Measurements from ENCODE around the gene PLXNB1. TPM values are rescaled to one million over a fixed set of nuclear protein-coding genes. Genes with fewer than 3 reads are reported as not detected.

PLXNB1 gene
- total RNA-seq, 5 donors from 2014 or later (not counting 1 experiment from before 2014, with no cell fraction given) = 2.5 to 6.9 (median 5.9) TPM

- Histone ChIP-seq H3K4me3 (ENCODE audit: control insufficient read depth in 1 of 2, extremely low read depth in 1 of 2, low read length in 1 of 2) (no peak overlapping the region), H3K36me3 (ENCODE audit: control insufficient read depth in 2 of 2, extremely low read depth in 1 of 2, insufficient read depth in 1 of 2, low read length in 1 of 2) (peaks cover 6 to 15% of the 10 kb centered on the region in 2 donors), H3K27ac (ENCODE audit: low read length) (no peak overlapping the region), H3K4me1 (ENCODE audit: control insufficient read depth in 1 of 2, extremely low read depth in 1 of 2, insufficient read depth in 2 of 2, low read length in 2 of 2) (peaks cover 0 to 42% of the 10 kb centered on the region in 2 experiments), H3K27me3 (replicated peaks in 1 of 2; ENCODE audit: control insufficient read depth in 2 of 2, extremely low read depth in 1 of 2, insufficient read depth in 2 of 2, low read length in 1 of 2) (peaks cover 0 to 15% of the 10 kb centered on the region in 2 experiments), H3K9me3 (no peaks in the 10 kb centered on the region)
- DNase-seq = no peak
- H3K27ac Mint-ChIP-seq = no peak overlapping the region
- CTCF ChIA-PET = interaction anchor here (0.5 to 1.4 kb wide), 3 partner anchors 31 to 575 kb away, joined by 3 to 4 read pairs (median 4); no protein-coding TSS in a partner anchor
- H3K36me3 Mint-ChIP-seq = peaks cover 4% of the 10 kb centered on the region
- no peaks in the 10 kb centered on the region for H3K27me3 Mint-ChIP-seq
- no peak for ATAC-seq (replicated peaks in 1 of 4)
- H3K4me1 Mint-ChIP-seq = peaks cover 22 to 26% (median 23%) of the 10 kb centered on the region in 3 donors
- no peak overlapping the region for H3K4me3 Mint-ChIP-seq
- WGBS (ENCODE audit: insufficient coverage) = 89% methylated on average over 15 of the region's 16 CpGs
- no peaks in the 10 kb centered on the region for H3K9me3 Mint-ChIP-seq
- POLR2A ChIA-PET = interaction anchor here in 1 of 2 donors (0.6 kb wide), 1 partner anchor 295 kb away, joined by 4 read pairs; no protein-coding TSS in a partner anchor
Measured at GRCh38 chr3:48432411-48433371, 2.8 kb upstream of the PLXNB1 start.

- WGBS (ENCODE audit: insufficient coverage) = 94% methylated on average over 7 of the region's 8 CpGs
- no peak for DNase-seq
- Mint-ChIP-seq H3K4me3 (peak overlapping the region; percentile 63 to 83 (median 75)), H3K4me1 (peaks cover 22 to 24% (median 23%) of the 10 kb centered on the region in 3 donors), H3K36me3 (peaks cover 4% of the 10 kb centered on the region), H3K27me3 (no peaks in the 10 kb centered on the region), H3K9me3 (no peaks in the 10 kb centered on the region), H3K27ac (no peak overlapping the region)
- Histone ChIP-seq H3K27me3 (replicated peaks in 1 of 2; ENCODE audit: control insufficient read depth in 2 of 2, extremely low read depth in 1 of 2, insufficient read depth in 2 of 2, low read length in 1 of 2) (peaks cover 0 to 17% of the 10 kb centered on the region in 2 experiments), H3K4me3 (ENCODE audit: control insufficient read depth in 1 of 2, extremely low read depth in 1 of 2, low read length in 1 of 2) (no peak overlapping the region), H3K4me1 (ENCODE audit: control insufficient read depth in 1 of 2, extremely low read depth in 1 of 2, insufficient read depth in 2 of 2, low read length in 2 of 2) (peaks cover 0 to 40% of the 10 kb centered on the region in 2 experiments), H3K9me3 (no peaks in the 10 kb centered on the region), H3K36me3 (ENCODE audit: control insufficient read depth in 2 of 2, extremely low read depth in 1 of 2, insufficient read depth in 1 of 2, low read length in 1 of 2) (peaks cover 6 to 15% of the 10 kb centered on the region in 2 donors), H3K27ac (ENCODE audit: low read length) (no peak overlapping the region)
- no peak for ATAC-seq (replicated peaks in 1 of 4)
- ChIA-PET CTCF (interaction anchor here (0.6 to 1.4 kb wide), 2 partner anchors 31 to 81 kb away, joined by 4 to 5 read pairs; no protein-coding TSS in a partner anchor), POLR2A (no interaction called here)
Measured at GRCh38 chr3:48431224-48432029, 1.5 kb upstream of the PLXNB1 start.

GRCh38 chr3:48430708-48431101 lies 819 bp upstream of the PLXNB1 start:
- Histone ChIP-seq H3K4me3 (ENCODE audit: control insufficient read depth in 1 of 2, extremely low read depth in 1 of 2, low read length in 1 of 2) (no peak overlapping the region), H3K36me3 (ENCODE audit: control insufficient read depth in 2 of 2, extremely low read depth in 1 of 2, insufficient read depth in 1 of 2, low read length in 1 of 2) (peaks cover 6 to 15% of the 10 kb centered on the region in 2 donors), H3K27me3 (replicated peaks in 1 of 2; ENCODE audit: control insufficient read depth in 2 of 2, extremely low read depth in 1 of 2, insufficient read depth in 2 of 2, low read length in 1 of 2) (peaks cover 0 to 19% of the 10 kb centered on the region in 2 experiments), H3K27ac (ENCODE audit: low read length) (no peak overlapping the region), H3K4me1 (ENCODE audit: control insufficient read depth in 1 of 2, extremely low read depth in 1 of 2, insufficient read depth in 2 of 2, low read length in 2 of 2) (peaks cover 0 to 33% of the 10 kb centered on the region in 2 experiments), H3K9me3 (no peaks in the 10 kb centered on the region)
- no peak overlapping the region for H3K27ac Mint-ChIP-seq
- H3K27me3 Mint-ChIP-seq = no peaks in the 10 kb centered on the region
- H3K9me3 Mint-ChIP-seq = no peaks in the 10 kb centered on the region
- DNase-seq = no peak
- peak overlapping the region; percentile 75 to 83 (median 77) for H3K4me3 Mint-ChIP-seq
- ChIA-PET POLR2A (no interaction called here), CTCF (interaction anchor here in 1 of 2 donors (0.6 kb wide), 1 partner anchor 81 kb away, joined by 5 read pairs; no protein-coding TSS in a partner anchor)
- H3K36me3 Mint-ChIP-seq = peaks cover 4% of the 10 kb centered on the region
- peaks cover 22 to 24% (median 23%) of the 10 kb centered on the region in 3 donors for H3K4me1 Mint-ChIP-seq
- ATAC-seq (replicated peaks in 1 of 4) = no peak
- WGBS (ENCODE audit: insufficient coverage) = 67% methylated on average over 1 of the region's 1 CpG

- DNase-seq = peak in 32 of 35 experiments; percentile 23 to 73 (median 45)
- Histone ChIP-seq H3K36me3 (ENCODE audit: control insufficient read depth in 2 of 2, extremely low read depth in 1 of 2, insufficient read depth in 1 of 2, low read length in 1 of 2) (peaks cover 6 to 15% of the 10 kb centered on the region in 2 donors), H3K27ac (ENCODE audit: low read length) (no peak overlapping the region), H3K4me1 (ENCODE audit: control insufficient read depth in 1 of 2, extremely low read depth in 1 of 2, insufficient read depth in 2 of 2, low read length in 2 of 2) (peaks cover 0 to 23% of the 10 kb centered on the region in 2 experiments), H3K4me3 (ENCODE audit: control insufficient read depth in 1 of 2, extremely low read depth in 1 of 2, low read length in 1 of 2) (peak overlapping the region; percentile 51 to 57), H3K9me3 (no peaks in the 10 kb centered on the region), H3K27me3 (replicated peaks in 1 of 2; ENCODE audit: control insufficient read depth in 2 of 2, extremely low read depth in 1 of 2, insufficient read depth in 2 of 2, low read length in 1 of 2) (peaks cover 0 to 19% of the 10 kb centered on the region in 2 experiments)
- peak; percentile 71 to 81 (median 76) for ATAC-seq (replicated peaks in 1 of 4)
- Mint-ChIP-seq H3K4me3 (peak overlapping the region; percentile 75 to 83 (median 77)), H3K27me3 (no peaks in the 10 kb centered on the region), H3K27ac (no peak overlapping the region), H3K36me3 (peaks cover 4% of the 10 kb centered on the region), H3K4me1 (peaks cover 15 to 20% (median 16%) of the 10 kb centered on the region in 3 donors), H3K9me3 (no peaks in the 10 kb centered on the region)
- ChIA-PET POLR2A (interaction anchor here in 1 of 2 donors (0.6 kb wide), 1 partner anchor 67 kb away, joined by 5 read pairs; no protein-coding TSS in a partner anchor), CTCF (no interaction called here)
- WGBS (ENCODE audit: insufficient coverage) = under 1% methylated on average over 86 of the region's 86 CpGs
Measured at GRCh38 chr3:48429317-48429959, 448 bp downstream of the PLXNB1 start.

- CTCF ChIA-PET = no interaction called here
- under 1% methylated on average over 30 of the region's 60 CpGs for WGBS (ENCODE audit: insufficient coverage)
- ATAC-seq (replicated peaks in 1 of 4) (peak; percentile 2 to 67 (median 6)), DNase-seq (peak in 1 of 35 experiments; percentile 16)
- no peaks in the 10 kb centered on the region for H3K9me3 ChIP-seq
- H3K27ac Mint-ChIP-seq = no peak overlapping the region
- H3K4me3 ChIP-seq (ENCODE audit: control insufficient read depth in 1 of 2, extremely low read depth in 1 of 2, low read length in 1 of 2) = peak overlapping the region; percentile 31 to 38
- no peak overlapping the region for H3K27ac ChIP-seq (ENCODE audit: low read length)
- POLR2A ChIA-PET = no interaction called here
- H3K4me1 Mint-ChIP-seq = peaks cover 11 to 15% (median 11%) of the 10 kb centered on the region in 3 donors
- no peaks in the 10 kb centered on the region for H3K9me3 Mint-ChIP-seq
- peaks cover 6 to 15% of the 10 kb centered on the region in 2 donors for H3K36me3 ChIP-seq (ENCODE audit: control insufficient read depth in 2 of 2, extremely low read depth in 1 of 2, insufficient read depth in 1 of 2, low read length in 1 of 2)
- peaks cover 0 to 19% of the 10 kb centered on the region in 2 experiments for H3K27me3 ChIP-seq (replicated peaks in 1 of 2; ENCODE audit: control insufficient read depth in 2 of 2, extremely low read depth in 1 of 2, insufficient read depth in 2 of 2, low read length in 1 of 2)
- H3K36me3 Mint-ChIP-seq = peaks cover 4% of the 10 kb centered on the region
- H3K4me1 ChIP-seq (ENCODE audit: control insufficient read depth in 1 of 2, extremely low read depth in 1 of 2, insufficient read depth in 2 of 2, low read length in 2 of 2) = peaks cover 0 to 19% of the 10 kb centered on the region in 2 experiments
- H3K27me3 Mint-ChIP-seq = no peaks in the 10 kb centered on the region
- peak overlapping the region; percentile 54 to 83 (median 59) for H3K4me3 Mint-ChIP-seq
Measured at GRCh38 chr3:48428572-48429316, 1.1 kb downstream of the PLXNB1 start.

All from T-cell (primary cell).